ENCODE results near the gene ZNF576. TPM values are rescaled to one million over a fixed set of nuclear protein-coding genes. Genes with fewer than 3 reads are reported as not detected.
A peak's percentile ranks its signal among the peaks of the same experiment; 100 is the strongest.

The ZNF576 gene
- total and polyA plus RNA-seq, 4 experiments from 2014 or later, result 8.4 to 18.6 (median 15.7) TPM

GRCh38 chr19:43574424-43575155, 21.8 kb upstream of the ZNF576 start:
- intact Hi-C loops (cut with micrococcal nuclease), result loop anchor here (1.0 to 5.0 kb wide), 5 partner anchors 12 to 70 kb away; partner anchors contain the start of genes IRGQ, PHLDB3, ZNF428 and ZNF575
- H3K27me3 ChIP-seq (ENCODE audit: insufficient read depth, low read length), result no peaks in the 10 kb centered on the region
- ChIA-PET CTCF (ENCODE audit: partially characterized antibody) (interaction anchor here (0.7 to 3.3 kb wide), 12 partner anchors 10 to 142 kb away, joined by 3 to 48 read pairs (median 5); partner anchors contain the start of genes IRGQ, ZNF575 and ZNF576), POLR2A (ENCODE audit: partially characterized antibody) (interaction anchor here (0.7 to 4.1 kb wide), 11 partner anchors 10 to 180 kb away, joined by 3 to 49 read pairs (median 7); partner anchors contain the start of genes ETHE1, IRGQ, SMG9 and ZNF575)
- peaks cover 10 to 22% of the 10 kb centered on the region in 2 donors for H3K36me3 Mint-ChIP-seq
- peaks cover 23% of the 10 kb centered on the region for H3K4me1 ChIP-seq (ENCODE audit: insufficient read depth, low read length)
- H3K27ac ChIP-seq (ENCODE audit: low read depth, low read length), result peak overlapping the region; percentile 99
- peak overlapping the region; percentile 93 to 99 (median 96) for H3K4me3 Mint-ChIP-seq
- H3K9me3 ChIP-seq (ENCODE audit: control insufficient read depth in 1 of 2, low read length in 2 of 2), result no peaks in the 10 kb centered on the region
- H3K4me1 Mint-ChIP-seq, result peaks cover 19 to 74% (median 40%) of the 10 kb centered on the region in 4 donors
- H3K4me3 ChIP-seq (ENCODE audit: low read length in 2 of 2), result peak overlapping the region; percentile 79 to 100
- no peaks in the 10 kb centered on the region for H3K9me3 Mint-ChIP-seq
- peak overlapping the region; percentile 98 to 99 (median 99) for H3K27ac Mint-ChIP-seq
- peak in 1 of 5 donors; percentile 6 for DNase-seq
- H3K27me3 Mint-ChIP-seq, result peaks cover 0 to 2% of the 10 kb centered on the region in 2 donors
- H3K36me3 ChIP-seq (ENCODE audit: insufficient read depth, low read length), result no peaks in the 10 kb centered on the region

DNA sequence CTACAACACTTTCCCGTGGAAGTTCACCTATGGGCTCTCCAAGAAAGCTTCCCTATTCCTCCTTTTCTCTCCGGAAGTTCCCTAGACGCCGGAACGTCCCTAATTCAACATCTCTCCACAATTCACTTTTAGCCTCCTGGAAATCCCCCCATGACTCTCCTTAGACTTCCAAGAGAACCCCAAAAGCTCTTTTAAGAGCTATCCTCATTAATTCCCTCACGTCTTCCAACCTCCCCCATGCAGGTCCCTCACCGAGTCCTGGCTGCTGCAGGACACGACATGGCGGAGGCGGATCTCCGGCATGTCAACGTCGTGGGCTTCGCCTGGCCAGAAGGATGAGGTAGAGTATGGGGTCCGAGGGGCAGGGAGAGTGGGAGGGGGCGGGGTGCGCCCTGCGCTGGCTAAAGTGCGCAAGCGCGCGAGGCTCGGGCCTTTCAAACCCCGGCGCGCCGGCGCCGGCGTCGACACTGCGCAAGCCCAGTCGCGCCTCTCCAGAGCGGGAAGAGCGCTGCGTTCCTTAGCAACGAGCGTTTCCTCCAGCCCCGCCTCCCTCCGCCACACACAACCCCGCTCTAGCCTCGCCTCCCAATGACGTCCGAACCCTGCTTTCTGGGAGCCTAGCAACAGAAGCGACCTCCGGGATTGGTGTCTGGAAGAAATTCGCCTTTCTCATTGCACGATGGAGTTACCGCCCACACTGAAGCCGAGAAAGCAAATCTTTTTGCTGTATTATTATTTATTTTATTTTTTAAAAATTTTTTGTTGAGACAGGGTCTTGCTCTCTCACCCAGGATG, 21.0 kb upstream of the ZNF576 start, which contains the start of the genes PINLYP and XRCC1:
PINLYP (plus strand) TSS at position 646 of the 795 bp plus-strand sequence. CDS start 1,391 bp downstream, outside the sequence.
XRCC1 (minus strand) TSS at position 372 of the 795 bp plus-strand sequence; CDS start at position 303, 69 bp downstream.
- peaks cover 15 to 74% (median 38%) of the 10 kb centered on the region in 4 donors for H3K4me1 Mint-ChIP-seq

GRCh38 chr19:43575955-43576878, 20.2 kb upstream of the ZNF576 start:
- H3K27ac ChIP-seq (ENCODE audit: low read depth, low read length), result peak overlapping the region; percentile 42
- H3K36me3 ChIP-seq (ENCODE audit: insufficient read depth, low read length), result no peaks in the 10 kb centered on the region
- H3K9me3 ChIP-seq (ENCODE audit: control insufficient read depth in 1 of 2, low read length in 2 of 2), result no peaks in the 10 kb centered on the region
- CTCF ChIA-PET (ENCODE audit: partially characterized antibody), result interaction anchor here (1.9 to 3.3 kb wide), 3 partner anchors 11 to 20 kb away, joined by 5 to 48 read pairs (median 31); partner anchors contain the start of genes IRGQ and ZNF576
- POLR2A ChIA-PET (ENCODE audit: partially characterized antibody), result interaction anchor here (3.3 to 4.1 kb wide), 3 partner anchors 13 to 21 kb away, joined by 25 to 49 read pairs (median 29); partner anchors contain the start of genes IRGQ and ZNF576
- H3K36me3 Mint-ChIP-seq, result peaks cover 5 to 18% of the 10 kb centered on the region in 2 donors
- peak overlapping the region; percentile 61 to 97 (median 96) for H3K4me3 Mint-ChIP-seq
- H3K9me3 Mint-ChIP-seq, result no peaks in the 10 kb centered on the region
- peak overlapping the region; percentile 68 to 99 (median 98) for H3K27ac Mint-ChIP-seq
- peak overlapping the region in 1 of 2 donors; percentile 58 for H3K4me3 ChIP-seq (ENCODE audit: low read length in 2 of 2)
- intact Hi-C loops (cut with micrococcal nuclease), result loop anchor here (1.0 to 5.0 kb wide), 5 partner anchors 14 to 72 kb away; partner anchors contain the start of genes IRGQ, PHLDB3, ZNF428 and ZNF575
- H3K4me1 ChIP-seq (ENCODE audit: insufficient read depth, low read length), result peaks cover 23% of the 10 kb centered on the region
- peaks cover 15 to 65% (median 31%) of the 10 kb centered on the region in 4 donors for H3K4me1 Mint-ChIP-seq
- no peaks in the 10 kb centered on the region for H3K27me3 ChIP-seq (ENCODE audit: insufficient read depth, low read length)
- no peak for DNase-seq
- peaks cover 0 to 2% of the 10 kb centered on the region in 2 donors for H3K27me3 Mint-ChIP-seq

More for the DNA sequence above, 21.0 kb upstream of the ZNF576 start, which contains the start of the genes PINLYP and XRCC1:
- peak within 1 kb of the TSS; percentile 79 to 100 for H3K4me3 ChIP-seq (ENCODE audit: low read length in 2 of 2)
- peaks cover 23% of the 10 kb centered on the region for H3K4me1 ChIP-seq (ENCODE audit: insufficient read depth, low read length)
- DNase-seq, result peak; percentile 95 to 99 (median 98)
- no peaks in the 10 kb centered on the region for H3K27me3 ChIP-seq (ENCODE audit: insufficient read depth, low read length)
- Mint-ChIP-seq H3K27me3 (peaks cover 0 to 2% of the 10 kb centered on the region in 2 donors), H3K36me3 (peaks cover 5 to 18% of the 10 kb centered on the region in 2 donors), H3K4me3 (peak within 1 kb of the TSS; percentile 93 to 99 (median 96)), H3K9me3 (no peaks in the 10 kb centered on the region), H3K27ac (peak within 1 kb of the TSS; percentile 98 to 99 (median 99))
- intact Hi-C loops (cut with micrococcal nuclease), result loop anchor here (1.0 to 5.0 kb wide), 5 partner anchors 13 to 71 kb away; partner anchors contain the start of genes IRGQ, PHLDB3, ZNF428 and ZNF575
- ChIA-PET CTCF (ENCODE audit: partially characterized antibody) (interaction anchor here (0.7 to 3.3 kb wide), 9 partner anchors 10 to 143 kb away, joined by 3 to 48 read pairs (median 5); partner anchors contain the start of genes IRGQ, ZNF575 and ZNF576), POLR2A (ENCODE audit: partially characterized antibody) (interaction anchor here (0.7 to 4.1 kb wide), 11 partner anchors 10 to 179 kb away, joined by 3 to 49 read pairs (median 7); partner anchors contain the start of genes ETHE1, IRGQ, SMG9 and ZNF575)
- H3K36me3 ChIP-seq (ENCODE audit: insufficient read depth, low read length), result no peaks in the 10 kb centered on the region
- peak within 1 kb of the TSS; percentile 99 for H3K27ac ChIP-seq (ENCODE audit: low read depth, low read length)
- no peaks in the 10 kb centered on the region for H3K9me3 ChIP-seq (ENCODE audit: control insufficient read depth in 1 of 2, low read length in 2 of 2)

GRCh38 chr19:43578787-43579186, 17.6 kb upstream of the ZNF576 start:
- Histone ChIP-seq H3K4me3 (ENCODE audit: low read length in 2 of 2) (no peak overlapping the region), H3K27ac (ENCODE audit: low read depth, low read length) (no peak overlapping the region), H3K4me1 (ENCODE audit: insufficient read depth, low read length) (peaks cover 16% of the 10 kb centered on the region), H3K27me3 (ENCODE audit: insufficient read depth, low read length) (no peaks in the 10 kb centered on the region), H3K36me3 (ENCODE audit: insufficient read depth, low read length) (no peaks in the 10 kb centered on the region), H3K9me3 (ENCODE audit: control insufficient read depth in 1 of 2, low read length in 2 of 2) (no peaks in the 10 kb centered on the region)
- Mint-ChIP-seq H3K27me3 (peaks cover 0 to 2% of the 10 kb centered on the region in 2 donors), H3K27ac (peak overlapping the region in 6 of 7 donors; percentile 17 to 84 (median 75)), H3K9me3 (no peaks in the 10 kb centered on the region), H3K4me1 (peaks cover 10 to 46% (median 19%) of the 10 kb centered on the region in 4 donors), H3K36me3 (peaks cover 0 to 9% of the 10 kb centered on the region in 2 donors), H3K4me3 (peak overlapping the region in 4 of 8 donors; percentile 17 to 52 (median 40))
- intact Hi-C loops (cut with micrococcal nuclease), result loop anchor here (5.0 kb wide), 1 partner anchor 46 kb away; the partner anchor contains the start of gene ZNF575
- CTCF ChIA-PET (ENCODE audit: partially characterized antibody), result interaction anchor here (0.7 to 2.0 kb wide), 3 partner anchors 16 to 49 kb away, joined by 3 to 10 read pairs (median 5); no protein-coding TSS in a partner anchor
- POLR2A ChIA-PET (ENCODE audit: partially characterized antibody), result no interaction called here
- no peak for DNase-seq

DNA sequence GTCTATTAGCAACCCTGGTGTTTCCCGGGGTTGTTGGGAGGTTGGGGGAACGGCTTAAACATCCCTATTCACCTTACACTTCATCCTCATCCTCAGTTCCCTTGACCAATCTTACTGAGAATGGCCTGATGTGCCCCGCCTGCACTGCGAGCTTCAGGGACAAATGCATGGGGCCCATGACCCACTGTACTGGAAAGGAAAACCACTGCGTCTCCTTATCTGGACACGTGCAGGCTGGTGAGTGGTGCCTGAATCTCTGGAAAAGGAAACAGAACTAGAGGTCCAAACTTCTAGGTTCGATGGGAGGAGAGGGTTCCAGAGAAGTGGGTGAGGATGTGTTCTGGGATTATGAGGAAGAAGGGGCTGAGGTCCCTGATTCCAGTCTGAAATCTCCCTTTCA, 14.9 kb upstream of the ZNF576 start:
- CTCF ChIA-PET (ENCODE audit: partially characterized antibody), result interaction anchor here (2.7 kb wide), 1 partner anchor 13 kb away, joined by 8 read pairs; no protein-coding TSS in a partner anchor
- Mint-ChIP-seq H3K4me3 (peak overlapping the region in 1 of 8 donors; percentile 39), H3K9me3 (no peaks in the 10 kb centered on the region), H3K27me3 (peaks cover 0 to 2% of the 10 kb centered on the region in 2 donors), H3K4me1 (peaks cover 4 to 34% (median 14%) of the 10 kb centered on the region in 4 donors), H3K27ac (peak overlapping the region in 1 of 7 donors; percentile 25), H3K36me3 (peaks cover 0 to 2% of the 10 kb centered on the region in 2 donors)
- intact Hi-C loops (cut with micrococcal nuclease), result no loop called here
- DNase-seq, result no peak
- H3K36me3 ChIP-seq (ENCODE audit: insufficient read depth, low read length), result no peaks in the 10 kb centered on the region
- no peak overlapping the region for H3K4me3 ChIP-seq (ENCODE audit: low read length in 2 of 2)
- POLR2A ChIA-PET (ENCODE audit: partially characterized antibody), result no interaction called here
- H3K27ac ChIP-seq (ENCODE audit: low read depth, low read length), result no peak overlapping the region
- peaks cover under 1% of the 10 kb centered on the region for H3K4me1 ChIP-seq (ENCODE audit: insufficient read depth, low read length)
- no peaks in the 10 kb centered on the region for H3K9me3 ChIP-seq (ENCODE audit: control insufficient read depth in 1 of 2, low read length in 2 of 2)
- no peaks in the 10 kb centered on the region for H3K27me3 ChIP-seq (ENCODE audit: insufficient read depth, low read length)

Data from CD4-positive, alpha-beta memory T cell (primary cell).